ENCODE data around the gene CRYBA2.
A peak's percentile ranks its signal among the peaks of the same experiment; 100 is the strongest.

CRYBA2 gene

GRCh38 chr2:218998414-218999002, 5.3 kb upstream of the CRYBA2 start:
- no peak for DNase-seq

GRCh38 chr2:218997731-218998130, 4.5 kb upstream of the CRYBA2 start:
- no peak for DNase-seq

- DNase-seq, result no peak
These were observed 3.7 kb upstream of the CRYBA2 start for GRCh38 chr2:218996937-218997336.

DNA sequence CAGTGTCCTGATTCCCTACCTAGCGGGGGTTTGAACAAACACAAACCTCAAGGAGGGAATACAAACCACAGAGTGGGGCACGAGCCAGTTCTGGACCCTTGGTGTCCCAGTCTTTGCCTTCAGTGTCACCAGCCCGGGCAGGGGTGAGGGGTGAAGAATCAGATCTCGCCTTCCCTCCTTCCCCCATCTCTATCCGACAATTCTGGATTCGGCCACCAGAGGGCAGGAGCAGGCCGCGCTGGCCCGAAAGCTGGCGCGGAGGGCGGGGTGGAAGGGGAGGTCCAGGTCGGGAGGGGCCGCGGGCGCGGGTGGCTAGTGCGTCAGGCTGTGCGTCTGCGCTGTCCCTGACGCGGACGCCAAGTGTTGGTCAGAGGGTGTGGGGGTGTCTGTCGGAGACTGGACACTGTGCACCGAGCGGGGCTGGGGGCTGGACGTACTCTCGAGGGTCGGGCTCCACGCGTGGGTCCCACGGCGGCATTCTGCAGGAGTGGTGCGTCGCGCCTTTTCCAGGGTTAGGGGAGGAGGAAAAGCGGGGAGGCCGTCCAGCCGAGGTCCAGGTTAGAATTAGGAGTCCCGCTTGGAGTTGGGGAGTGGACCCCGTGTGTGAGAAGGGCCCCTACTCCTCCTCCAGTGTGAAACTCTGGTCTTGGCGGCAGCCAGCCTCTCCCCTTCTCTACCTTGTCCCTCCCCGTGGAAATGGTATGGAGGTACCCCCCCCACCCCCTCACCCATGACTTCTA, 2.9 kb upstream of the CRYBA2 start:
- peak; percentile 96 for DNase-seq

DNA sequence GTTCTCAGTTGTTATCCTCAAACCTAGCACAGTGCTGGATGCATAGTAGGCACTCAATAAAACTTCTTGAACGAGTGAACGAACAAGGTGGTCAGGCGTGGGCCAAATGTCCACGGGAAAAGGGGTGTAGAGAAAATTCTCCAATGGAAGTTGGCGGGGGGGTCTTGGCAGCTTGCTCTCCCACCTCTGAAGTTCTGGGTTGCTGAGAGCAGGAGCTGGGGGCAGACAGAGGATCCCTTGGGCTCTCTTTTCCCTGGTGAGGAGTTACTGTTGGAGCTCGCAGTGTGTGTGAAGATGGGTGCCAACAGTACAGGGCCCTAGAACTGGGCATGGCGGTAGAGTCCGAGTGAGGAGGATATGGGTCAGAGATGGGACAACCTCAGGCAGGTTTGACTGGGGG, 2.3 kb upstream of the CRYBA2 start:
- DNase-seq, result no peak

DNA sequence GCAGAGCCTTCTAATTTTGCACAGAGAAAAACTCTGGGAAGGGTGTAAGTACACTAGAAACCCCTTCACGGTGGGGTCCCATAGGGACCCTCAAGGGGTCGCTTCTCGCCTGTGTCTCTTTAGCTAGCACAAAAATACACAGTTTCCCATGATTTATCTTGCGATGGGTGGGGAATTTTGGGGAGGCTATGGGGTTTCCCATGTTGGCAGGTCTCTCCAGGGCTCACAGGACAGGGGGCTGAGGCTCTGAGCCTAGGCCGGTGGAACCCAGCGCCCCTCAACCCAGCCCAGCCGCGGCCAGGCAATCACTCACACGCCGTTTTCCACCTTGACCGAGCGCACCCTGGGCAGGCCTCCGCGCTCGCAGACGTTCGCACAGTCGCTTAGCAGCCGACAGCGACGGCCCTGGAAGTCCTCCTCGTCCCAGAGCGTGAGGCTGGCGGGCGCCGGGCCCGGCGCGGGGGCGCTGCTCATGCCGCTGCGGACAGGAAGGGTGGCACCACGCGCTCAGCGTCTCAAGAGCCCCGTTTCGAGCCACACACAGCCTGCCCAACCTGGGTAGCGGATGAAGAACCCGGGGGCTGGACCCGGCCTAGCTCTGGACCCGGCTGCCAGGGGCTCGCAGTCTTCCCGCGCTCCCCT, 398 bp downstream of the CRYBA2 start:
- DNase-seq, result no peak

GRCh38 chr2:218992196-218992595, 1.0 kb downstream of the CRYBA2 start:
- DNase-seq, result no peak

GRCh38 chr2:218991674-218992168, 1.5 kb downstream of the CRYBA2 start:
- DNase-seq, result no peak

- no peak for DNase-seq
These were observed 2.6 kb downstream of the CRYBA2 start for GRCh38 chr2:218990612-218991011.

GRCh38 chr2:218990052-218990451, 3.2 kb downstream of the CRYBA2 start:
- DNase-seq, result no peak

DNA sequence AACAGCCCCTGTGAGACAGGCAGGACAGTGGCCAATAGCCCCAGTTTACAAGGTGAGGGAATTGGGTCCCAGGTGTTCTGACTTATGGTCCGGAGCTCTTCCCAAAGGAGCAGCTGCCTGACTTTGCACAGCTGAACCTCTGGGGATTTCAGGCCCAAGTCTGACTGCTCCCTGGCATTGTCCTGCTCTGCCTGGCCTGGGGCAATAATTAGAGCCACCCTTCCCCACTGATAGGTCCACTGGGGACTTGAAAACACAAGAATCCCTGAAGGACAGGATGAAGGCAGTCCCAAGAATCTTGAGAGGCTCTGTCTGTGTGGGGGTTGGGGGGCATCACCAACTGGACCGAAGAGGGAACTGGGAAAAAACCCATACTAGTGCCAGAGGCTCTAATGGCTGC, 4.6 kb downstream of the CRYBA2 start:
- no peak for DNase-seq

DNA sequence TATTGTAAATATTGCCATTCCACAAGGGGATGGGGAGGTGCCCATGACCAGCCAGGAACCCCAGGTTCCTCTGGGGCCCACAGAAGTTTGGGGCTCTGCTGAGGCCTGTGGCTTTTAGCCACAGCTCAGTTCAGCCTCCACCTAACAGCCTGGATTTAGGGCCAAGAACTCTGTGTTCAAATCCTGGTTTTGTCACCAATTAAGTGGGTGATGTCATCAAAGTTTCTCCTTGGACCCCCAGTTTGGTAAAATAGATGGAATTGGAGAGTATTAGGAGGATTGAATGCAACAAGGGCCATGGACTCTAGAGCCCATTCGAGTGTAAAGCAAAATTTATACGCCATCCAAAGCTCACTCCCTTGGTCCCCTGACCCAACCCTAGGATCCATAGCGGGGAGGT, 5.1 kb downstream of the CRYBA2 start:
- DNase-seq, result no peak

DNA sequence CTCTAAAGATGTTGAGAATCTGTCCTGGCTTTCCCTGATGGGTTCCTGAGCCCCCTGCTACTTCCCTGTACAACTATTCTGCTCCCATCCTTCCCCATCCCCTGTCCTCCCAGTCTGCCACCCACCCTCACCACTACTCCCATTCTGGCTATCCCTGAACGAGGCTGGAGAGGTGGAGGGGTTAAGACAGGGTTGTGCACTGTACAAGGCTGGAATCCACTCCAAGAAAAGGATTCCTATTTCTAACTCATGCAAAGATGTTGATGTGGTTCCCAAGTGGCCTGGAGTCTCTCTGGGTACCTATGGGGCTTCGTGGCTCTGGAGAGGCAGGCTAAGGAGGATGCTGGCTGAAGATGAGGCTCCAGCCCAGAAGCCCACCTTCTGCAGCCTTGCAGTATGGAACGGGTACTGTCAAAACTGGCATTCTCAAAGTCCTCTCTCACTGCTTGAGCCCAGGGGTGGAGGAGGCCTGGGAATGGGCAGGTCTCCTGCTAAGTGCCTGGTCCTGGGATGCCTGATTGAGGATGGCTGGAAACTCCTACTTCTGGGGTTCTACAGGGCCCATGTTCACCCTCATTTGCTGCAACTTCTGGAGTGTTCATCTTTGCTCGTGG, 7.0 kb downstream of the CRYBA2 start:
- no peak for DNase-seq

GRCh38 chr2:218985325-218986091, 7.7 kb downstream of the CRYBA2 start:
- no peak for DNase-seq

GRCh38 chr2:218985021-218985324, 8.2 kb downstream of the CRYBA2 start, which contains the start of gene FEV:
Gene FEV (minus strand): TSS chr2:218985184. CDS start chr2:218985075, 109 bp downstream.
- no peak for DNase-seq

DNA sequence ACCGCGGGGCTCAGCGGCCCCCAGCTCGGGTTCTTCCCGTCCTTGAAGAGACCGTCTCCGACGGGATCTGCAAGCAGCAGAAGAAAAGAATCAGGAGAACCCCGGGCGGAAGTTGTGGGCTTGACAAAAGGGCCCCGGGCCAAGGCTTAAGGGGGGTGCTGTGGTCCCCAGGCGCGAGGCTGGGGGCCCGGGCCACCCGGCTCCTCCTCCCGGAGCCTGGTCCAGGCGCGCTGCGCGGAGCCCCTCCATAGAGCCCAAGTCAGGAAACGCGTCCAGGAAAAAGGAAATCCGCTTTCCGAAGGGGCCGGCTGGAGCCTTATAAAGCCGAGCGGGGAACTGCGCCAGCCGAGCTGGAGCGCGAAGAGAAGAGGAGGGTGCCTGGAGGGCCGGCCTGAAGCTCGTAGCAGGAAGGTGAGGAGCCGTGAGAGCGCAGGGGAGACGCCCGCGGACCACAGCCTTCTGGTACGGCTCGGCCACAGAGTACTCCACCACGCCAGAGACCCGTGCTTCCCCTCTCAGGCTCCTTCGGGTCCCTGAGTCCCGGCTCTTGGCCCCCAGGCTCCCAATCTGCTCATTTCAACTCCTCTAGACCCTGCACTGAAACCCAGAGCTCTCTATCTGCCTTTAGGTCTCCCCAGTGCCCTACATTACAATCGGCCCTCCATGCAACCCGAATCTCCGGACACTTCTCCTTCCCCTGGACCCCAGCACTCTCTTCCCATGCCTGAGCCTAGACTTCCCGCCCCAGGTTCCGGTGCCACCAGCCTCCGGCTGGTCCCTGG, 8.8 kb downstream of the CRYBA2 start:
- DNase-seq, result no peak

DNA sequence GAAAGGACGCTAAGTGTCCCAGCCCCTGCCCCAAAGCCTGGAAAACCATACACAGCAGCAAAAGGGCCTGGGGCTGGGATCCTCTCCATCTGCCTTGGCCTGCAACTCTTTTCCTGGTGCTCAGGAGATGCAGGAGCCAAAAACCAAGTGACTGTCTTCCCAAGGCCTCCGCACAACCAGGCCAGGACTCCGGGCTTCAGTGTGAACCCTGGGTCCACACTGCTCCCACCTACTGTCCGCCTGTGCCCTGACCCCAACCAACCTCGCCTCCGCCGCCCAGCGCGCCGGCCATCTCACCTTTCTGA, 9.3 kb downstream of the CRYBA2 start:
- DNase-seq, result no peak

DNA sequence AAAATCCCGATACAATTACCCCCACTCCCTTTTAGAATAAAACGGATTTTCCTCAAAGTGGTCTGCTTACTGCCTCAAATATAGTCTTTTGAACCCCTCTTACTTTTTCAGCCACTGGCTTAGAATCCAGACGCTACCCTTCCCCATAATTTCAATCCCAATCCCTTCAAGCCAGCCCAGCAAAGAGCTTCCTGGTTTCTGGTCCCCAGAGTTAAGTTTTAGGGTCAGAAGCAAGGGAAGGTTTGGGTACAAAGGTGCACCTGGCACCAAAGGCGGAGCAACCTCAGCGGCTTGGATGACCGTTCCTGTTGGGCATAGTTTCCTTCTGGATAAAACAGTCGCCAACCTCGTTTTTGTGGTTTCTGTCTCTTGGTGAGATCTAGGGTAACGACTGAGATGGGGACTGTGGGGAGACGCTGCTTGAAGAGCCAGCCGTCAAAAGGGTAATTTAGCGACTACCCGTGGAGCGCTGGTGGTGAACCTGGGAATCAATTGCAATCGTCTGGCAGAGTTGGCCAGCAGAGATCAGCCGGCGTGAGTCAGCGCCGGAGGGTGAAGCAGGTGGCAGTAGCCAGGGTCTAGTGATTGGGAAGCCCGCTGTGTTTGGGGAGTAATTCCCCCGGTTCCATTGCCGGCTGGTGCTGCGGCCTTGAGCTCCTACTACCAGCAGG, 9.8 kb downstream of the CRYBA2 start:
- no peak for DNase-seq

- no peak for DNase-seq
These were observed 10.5 kb downstream of the CRYBA2 start for GRCh38 chr2:218982586-218983262.

DNA sequence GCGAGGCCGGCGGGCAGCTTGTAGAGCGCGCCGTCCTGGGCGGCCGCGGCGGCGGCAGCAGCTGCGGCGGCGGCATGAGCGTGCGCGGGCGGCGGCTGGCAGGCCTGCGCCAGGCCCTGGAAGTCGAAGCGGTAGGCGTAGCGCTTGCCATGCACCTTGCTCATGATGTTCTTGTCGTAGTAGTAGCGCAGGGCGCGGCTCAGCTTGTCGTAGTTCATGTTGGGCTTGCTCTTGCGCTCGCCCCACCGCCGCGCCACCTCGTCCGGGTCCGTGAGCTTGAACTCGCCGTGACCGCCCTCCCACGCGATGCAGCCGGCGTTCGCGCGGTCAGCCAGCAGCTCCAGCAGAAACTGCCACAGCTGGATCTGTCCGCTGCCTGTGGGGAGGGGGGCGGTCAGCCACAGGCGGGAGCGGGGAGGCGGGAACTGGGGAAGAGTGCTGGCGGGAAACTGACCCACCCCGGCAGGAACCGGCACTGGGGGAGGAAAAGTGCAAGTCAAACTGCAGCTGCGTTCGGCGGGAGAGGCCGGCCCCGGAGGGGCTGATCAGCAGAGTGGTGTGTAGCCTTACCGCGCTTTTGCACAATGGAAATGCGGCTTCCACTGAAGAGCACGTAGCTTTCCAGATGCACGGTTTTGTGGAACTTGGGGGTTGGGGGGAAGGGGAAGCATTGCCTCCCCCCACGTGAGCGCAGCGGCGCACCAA, 11.2 kb downstream of the CRYBA2 start:
- DNase-seq, result no peak
